HG03354 (cell line): Measurements from ENCODE around the gene ADCY9.
"Not testable (repeated sequence)": the region's sequence is repeated elsewhere in the genome, so short reads cannot be mapped to it uniquely, and the experiment has no call there.

Experiments
- ATAC-seq: cut with Tn5 transposase; IDR thresholded peaks from one replicate; pipeline ENCODE4 v1.9.1; 2021; ENCODE audit warnings: mild to moderate bottlenecking; ENCODE audit not compliant: unreplicated experiment, poor library complexity, severe bottlenecking

The ADCY9 gene

GRCh38 chr16:3944457-3944856 is 171.8 kb downstream of the ADCY9 start:
- ATAC-seq = not testable (repeated sequence)

- ATAC-seq = not testable (repeated sequence)
Observed at GRCh38 chr16:3942146-3942545, 174.1 kb downstream of the ADCY9 start.

- no peak for ATAC-seq
Observed at GRCh38 chr16:3938843-3939624, 177.2 kb downstream of the ADCY9 start.

- no peak for ATAC-seq
Observed at GRCh38 chr16:3938471-3938842, 177.8 kb downstream of the ADCY9 start.

- ATAC-seq = no peak
Observed at GRCh38 chr16:3937066-3937875, 179.0 kb downstream of the ADCY9 start.

- ATAC-seq = no peak
Observed at GRCh38 chr16:3935921-3936320, 180.3 kb downstream of the ADCY9 start.

GRCh38 chr16:3934491-3935181 is 181.6 kb downstream of the ADCY9 start:
- ATAC-seq = no peak

- not testable (repeated sequence) for ATAC-seq
Observed at GRCh38 chr16:3927147-3927546, 189.1 kb downstream of the ADCY9 start.

- no peak for ATAC-seq
Observed at GRCh38 chr16:3924763-3925162, 191.5 kb downstream of the ADCY9 start.

- no peak for ATAC-seq
Observed at GRCh38 chr16:3922241-3922640, 194.0 kb downstream of the ADCY9 start.

GRCh38 chr16:3920206-3920605 is 196.0 kb downstream of the ADCY9 start:
- ATAC-seq = no peak

GRCh38 chr16:3919413-3919812 is 196.8 kb downstream of the ADCY9 start:
- no peak for ATAC-seq

- ATAC-seq = no peak
Observed at GRCh38 chr16:3915426-3916260, 200.6 kb downstream of the ADCY9 start.

- ATAC-seq = no peak
Observed at GRCh38 chr16:3912897-3913296, 203.3 kb downstream of the ADCY9 start.
